Caki2 (cell line): ENCODE results near the gene DCLK1. TPM values are rescaled to one million over a fixed set of nuclear protein-coding genes. Genes with fewer than 3 reads are reported as not detected.
A peak's percentile ranks its signal among the peaks of the same experiment; 100 is the strongest.

ENCODE experiments used
- DNase-seq: peaks from one replicate; pipeline ENCODE4 v3.0.0-alpha.2; 2015; ENCODE audit warnings: low read depth
- in situ Hi-C: cut with HindIII; loops from 2 replicates; pipeline ENCODE4 v1.10.0; 2016; ENCODE audit warnings: low sequenced_read_pairs, low pct_unique_long_range_greater_than_20kb, mixed read lengths
- total RNA-seq: library from RNA; depleted of rRNA; stranded (reverse); fragments of >200 nt; shearing (Covaris generic); gene quantifications from 2 replicates; pipeline ENCODE4 v1.2.3, GENCODE V29; 2014; ENCODE audit warnings: low replicate concordance

Gene DCLK1
- total RNA-seq, 1 experiment from 2014 or later, result 3.7 TPM

GRCh38 chr13:36062249-36062648, 68.9 kb downstream of the DCLK1 start:
- DNase-seq, result no peak
- in situ Hi-C loops, result no loop called here

- in situ Hi-C loops, result no loop called here
Observed at GRCh38 chr13:36061621-36062020, 69.6 kb downstream of the DCLK1 start.

GRCh38 chr13:36061054-36061453, 70.1 kb downstream of the DCLK1 start:
- in situ Hi-C loops, result no loop called here
- DNase-seq, result no peak

More at GRCh38 chr13:36061621-36062020, 69.6 kb downstream of the DCLK1 start:
- DNase-seq, result no peak

GRCh38 chr13:36059321-36059720, 71.9 kb downstream of the DCLK1 start:
- in situ Hi-C loops, result no loop called here
- no peak for DNase-seq

- in situ Hi-C loops, result no loop called here
- no peak for DNase-seq
Observed at GRCh38 chr13:36058116-36058515, 73.1 kb downstream of the DCLK1 start.

- DNase-seq, result no peak
- in situ Hi-C loops, result no loop called here
Observed at GRCh38 chr13:36057547-36057946, 73.6 kb downstream of the DCLK1 start.

GRCh38 chr13:36057041-36057440, 74.1 kb downstream of the DCLK1 start:
- in situ Hi-C loops, result no loop called here
- no peak for DNase-seq

- no peak for DNase-seq
- in situ Hi-C loops, result no loop called here
Observed at GRCh38 chr13:36055366-36055765, 75.8 kb downstream of the DCLK1 start.

GRCh38 chr13:36054041-36054440, 77.1 kb downstream of the DCLK1 start:
- DNase-seq, result no peak
- in situ Hi-C loops, result no loop called here

GRCh38 chr13:36051082-36051481, 80.1 kb downstream of the DCLK1 start:
- no peak for DNase-seq
- in situ Hi-C loops, result no loop called here

- DNase-seq, result no peak
- in situ Hi-C loops, result no loop called here
Observed at GRCh38 chr13:36046672-36047071, 84.5 kb downstream of the DCLK1 start.

- DNase-seq, result no peak
- in situ Hi-C loops, result no loop called here
Observed at GRCh38 chr13:36038785-36039555, 92.2 kb downstream of the DCLK1 start.

- in situ Hi-C loops, result no loop called here
- DNase-seq, result no peak
Observed at GRCh38 chr13:36033035-36033434, 98.1 kb downstream of the DCLK1 start.

GRCh38 chr13:36031490-36031889, 99.7 kb downstream of the DCLK1 start:
- in situ Hi-C loops, result no loop called here

GRCh38 chr13:36030670-36031331, 100.4 kb downstream of the DCLK1 start:
- no peak for DNase-seq
- in situ Hi-C loops, result no loop called here

More at GRCh38 chr13:36031490-36031889, 99.7 kb downstream of the DCLK1 start:
- no peak for DNase-seq

- DNase-seq, result peak; percentile 12
- in situ Hi-C loops, result no loop called here
Observed at GRCh38 chr13:36029166-36029565, 102.0 kb downstream of the DCLK1 start.

- no peak for DNase-seq
- in situ Hi-C loops, result no loop called here
Observed at GRCh38 chr13:36028359-36029025, 102.7 kb downstream of the DCLK1 start.

GRCh38 chr13:36026531-36026930, 104.7 kb downstream of the DCLK1 start:
- DNase-seq, result no peak
- in situ Hi-C loops, result no loop called here

GRCh38 chr13:36014763-36015162, 116.4 kb downstream of the DCLK1 start:
- DNase-seq, result no peak
- in situ Hi-C loops, result no loop called here
